HepG2 (cell line): ENCODE results near the gene IBA57.

Experiments
- CHD2 ChIP-seq: IDR thresholded peaks from 2 replicates; pipeline ENCODE4 v1.6.1; 2011; ENCODE audit warnings: low read depth, low read length, improper control_type of control experiment
- CTCF ChIP-seq: sonication (generic); formaldehyde crosslinking; IDR thresholded peaks from 2 replicates; pipeline ENCODE4 v1.5.0; 2020; ENCODE audit warnings: mild to moderate bottlenecking, missing genetic modification reagents, moderate library complexity
- EP300 ChIP-seq, 3 experiments: sonication (generic) in 1 of 3; formaldehyde crosslinking in 1 of 3; IDR thresholded peaks; 2 replicates each; pipeline versions ENCODE4 v1.5.1 to v1.6.1; 2011 to 2020; ENCODE audit warnings: low read depth in 2 of 3, low read length in 2 of 3, borderline replicate concordance in 1 of 3, improper control_type of control experiment in 1 of 3, mild to moderate bottlenecking in 1 of 3, missing genetic modification reagents in 1 of 3, moderate library complexity in 1 of 3
- JUN ChIP-seq: sonication (generic); formaldehyde crosslinking; IDR thresholded peaks from 2 replicates; pipeline ENCODE4 v1.4.0; 2020; ENCODE audit warnings: mild to moderate bottlenecking, missing genetic modification reagents
- YY1 ChIP-seq: IDR thresholded peaks from 2 replicates; pipeline ENCODE4 v1.6.1; 2011; ENCODE audit warnings: low read length, low read depth, moderate library complexity, mild to moderate bottlenecking; ENCODE audit not compliant: insufficient read depth, insufficient replicate concordance
- ZNF296 ChIP-seq: sonication (generic); formaldehyde crosslinking; conservative IDR thresholded peaks from 2 replicates; pipeline ENCODE4 v1.5.0; 2020; ENCODE audit warnings: mild to moderate bottlenecking, missing genetic modification reagents

- TF ChIP-seq ZNF296 (CRISPR knock-in tag) (no peak), YY1 (no peak), CTCF (CRISPR knock-in tag) (no peak), EP300 (IDR thresholded peaks at IDR 0.05; ENCODE audit: low read depth in 2 of 2, low read length in 2 of 2) (no peak), EP300 (CRISPR knock-in tag; IDR thresholded peaks at IDR 0.05; ENCODE audit: borderline replicate concordance) (no peak), JUN (CRISPR knock-in tag) (no peak), CHD2 (no peak)
Measured at GRCh38 chr1:228208831-228209551, 43.4 kb downstream of the IBA57 start.
